HepG2 (cell line): Measurements from ENCODE around the gene DNAH8. TPM values are rescaled to one million over a fixed set of nuclear protein-coding genes. Genes with fewer than 3 reads are reported as not detected.

Experiments
- ATAC-seq: fragments of 200-7000 bp; cut with Tn5 transposase; 3 replicates; pipeline ENCODE4 v1.9.1; 2020; ENCODE audit warnings: mild to moderate bottlenecking, moderate library complexity
- BruUV-seq: library from RNA; stranded (reverse); fragments of 400-500 nt; replicated peaks from 2 replicates; lab custom pipeline; 2021; lab: Mats Ljungman, UMichigan
- CTCF ChIA-PET: fragments of 300-600 bp; formaldehyde crosslinking; extraction: SDS; loops from one replicate; lab custom pipeline; 2021; ENCODE audit warnings: low total read pairs, inconsistent platforms, low intra/inter-chr PET ratio; lab: Yijun Ruan, JAX
- POLR2A ChIA-PET: fragments of 350-600 bp; sonication (Branson Sonifier 250); formaldehyde crosslinking; loops from one replicate; lab custom pipeline; 2020; ENCODE audit warnings: antibody characterized with exemption, inconsistent platforms; lab: Yijun Ruan, JAX
- DNase-seq: peaks from one replicate; pipeline ENCODE4 v3.0.0-alpha.2; 2015; ENCODE audit warnings: low spot score
- FAIRE-seq: peaks from 3 replicates; lab custom pipeline; 2011; peaks lifted over from hg19 to GRCh38; lab: Jason Lieb, UNC
- H2AFZ ChIP-seq: one replicate; pipeline ENCODE4 v1.6.1; 2011; ENCODE audit warnings: low read length, inconsistent platforms
- H3K27ac ChIP-seq: fragments of 300-600 bp; 3 replicates; pipeline ENCODE4 v1.8.0; 2011; ENCODE audit warnings: mixed run types, mild to moderate bottlenecking, mixed read lengths, low read length, inconsistent platforms; ENCODE audit not compliant: insufficient read depth; ENCODE audit errors: extremely low read length
- H3K27me3 ChIP-seq, 2 experiments: fragments of 200-600 bp in 1 of 2; 2 replicates in 1 of 2; 3 replicates in 1 of 2; pipeline versions ENCODE4 v1.6.0 to v1.8.0; 2011; ENCODE audit warnings: low read length in 2 of 2, mild to moderate bottlenecking in 2 of 2, moderate library complexity in 2 of 2, inconsistent platforms in 1 of 2; ENCODE audit not compliant: insufficient read depth in 2 of 2, control insufficient read depth in 1 of 2
- H3K36me3 ChIP-seq, 2 experiments: fragments of 200-600 bp in 1 of 2; replicated peaks in 1 of 2; 2 replicates in 1 of 2; 3 replicates in 1 of 2; pipeline versions ENCODE4 v1.5.1 to v1.8.0; 2011; ENCODE audit warnings: low read length in 2 of 2, inconsistent platforms in 1 of 2; ENCODE audit not compliant: insufficient read depth in 2 of 2, control insufficient read depth in 1 of 2
- H3K4me1 ChIP-seq: 2 replicates; pipeline ENCODE4 v1.5.1; 2012; ENCODE audit warnings: low read length, inconsistent platforms; ENCODE audit not compliant: insufficient read depth
- H3K4me2 ChIP-seq: 2 replicates; pipeline ENCODE4 v1.6.0; 2011; ENCODE audit warnings: low read depth, low read length, inconsistent platforms
- H3K4me3 ChIP-seq, 3 experiments: fragments of 200-600 bp in 1 of 3; sonication (generic), shearing (Covaris generic) in 1 of 3; replicated peaks in 1 of 3; 2 replicates each; pipeline ENCODE4 v1.5.1; 2011 to 2016; ENCODE audit warnings: low read length in 3 of 3, inconsistent platforms in 2 of 3, low read depth in 2 of 3, mild to moderate bottlenecking in 2 of 3, control low read depth in 1 of 3, mixed read lengths in 1 of 3; ENCODE audit not compliant: insufficient read depth in 1 of 3
- H3K79me2 ChIP-seq: one replicate; pipeline ENCODE4 v1.6.1; 2011; ENCODE audit warnings: low read length, inconsistent platforms; ENCODE audit not compliant: insufficient read depth
- H3K9ac ChIP-seq: 2 replicates; pipeline ENCODE4 v1.6.0; 2011; ENCODE audit warnings: mild to moderate bottlenecking, low read depth, low read length, inconsistent platforms; ENCODE audit not compliant: insufficient read depth
- H3K9me3 ChIP-seq: 2 replicates; pipeline ENCODE4 v1.5.1; 2012; ENCODE audit warnings: mild to moderate bottlenecking, low read length
- H4K20me1 ChIP-seq: 2 replicates; pipeline ENCODE4 v1.6.0; 2011; ENCODE audit warnings: inconsistent platforms, mild to moderate bottlenecking, low read length, moderate library complexity; ENCODE audit not compliant: insufficient read depth
- FOSL2 ChIP-seq: sonication (generic); formaldehyde crosslinking; IDR thresholded peaks from 2 replicates; pipeline ENCODE4 v1.4.0; 2020; ENCODE audit warnings: missing genetic modification reagents
- KLF12 ChIP-seq: sonication (generic); formaldehyde crosslinking; IDR thresholded peaks from 2 replicates; pipeline ENCODE4 v1.4.0; 2020; ENCODE audit warnings: missing genetic modification reagents, borderline replicate concordance
- KMT2B ChIP-seq: IDR thresholded peaks from 2 replicates; pipeline ENCODE4 v1.6.1; 2016; ENCODE audit warnings: missing genetic modification reagents, missing compliant biosample characterization
- MYNN ChIP-seq: sonication (generic); formaldehyde crosslinking; IDR thresholded peaks from 2 replicates; pipeline ENCODE4 v1.4.0; 2020; ENCODE audit warnings: mild to moderate bottlenecking, low read depth, missing genetic modification reagents
- NAIF1 ChIP-seq: sonication (generic); formaldehyde crosslinking; IDR thresholded peaks from 2 replicates; pipeline ENCODE4 v1.5.0; 2020; ENCODE audit warnings: mild to moderate bottlenecking, missing genetic modification reagents, borderline replicate concordance
- NONO ChIP-seq, 2 experiments: fragments of 450-650 bp in 1 of 2; sonication (generic) in 1 of 2; formaldehyde crosslinking in 1 of 2; IDR thresholded peaks in 1 of 2; conservative IDR thresholded peaks in 1 of 2; 2 replicates each; pipeline versions ENCODE4 v1.6.1 to v1.8.0; 2017 to 2022; ENCODE audit warnings: mild to moderate bottlenecking in 1 of 2, missing genetic modification reagents in 1 of 2, moderate library complexity in 1 of 2
- NPAS2 ChIP-seq: sonication (generic); formaldehyde crosslinking; IDR thresholded peaks from 2 replicates; pipeline ENCODE4 v1.8.0; 2022; ENCODE audit warnings: mild to moderate bottlenecking, missing genetic modification reagents, borderline replicate concordance
- NR0B2 ChIP-seq: sonication (generic); formaldehyde crosslinking; IDR thresholded peaks from 2 replicates; pipeline ENCODE4 v1.4.0; 2020; ENCODE audit warnings: mild to moderate bottlenecking, missing genetic modification reagents
- PAF1 ChIP-seq: IDR thresholded peaks from 2 replicates; pipeline ENCODE4 v1.6.1; 2016; ENCODE audit warnings: missing genetic modification reagents, missing compliant biosample characterization
- SKI ChIP-seq: fragments of 450-650 bp; IDR thresholded peaks from one replicate; pipeline ENCODE4 v1.6.1; 2018; ENCODE audit warnings: mild to moderate bottlenecking; ENCODE audit not compliant: partially characterized antibody
- TCF7 ChIP-seq: sonication (generic); IDR thresholded peaks from 2 replicates; pipeline ENCODE4 v1.6.1; 2016; ENCODE audit warnings: antibody characterized with exemption, low read depth
- ZBTB38 ChIP-seq: sonication (generic); formaldehyde crosslinking; IDR thresholded peaks from 2 replicates; pipeline ENCODE4 v1.5.1; 2020; ENCODE audit warnings: mild to moderate bottlenecking, missing genetic modification reagents
- ZKSCAN1 ChIP-seq: fragments of 150-350 bp; IDR thresholded peaks from 2 replicates; pipeline ENCODE4 v1.6.1; 2014; ENCODE audit warnings: low read length
- ZNF44 ChIP-seq: sonication (generic); formaldehyde crosslinking; IDR thresholded peaks from 2 replicates; pipeline ENCODE4 v1.5.1; 2020; ENCODE audit warnings: mild to moderate bottlenecking, missing genetic modification reagents
- ZNF552 ChIP-seq: sonication (generic); formaldehyde crosslinking; IDR thresholded peaks from 2 replicates; pipeline ENCODE4 v1.9.0; 2022; ENCODE audit warnings: missing genetic modification reagents, mild to moderate bottlenecking, borderline replicate concordance
- ZNF562 ChIP-seq: sonication (generic); formaldehyde crosslinking; IDR thresholded peaks from 2 replicates; pipeline ENCODE4 v1.8.0; 2022; ENCODE audit warnings: missing genetic modification reagents, borderline replicate concordance
- WGBS: methylation state at CpG from one replicate; pipeline ENCODE4 v1.1.6; 2017; ENCODE audit warnings: low lambda C conversion rate; 5-methylcytosine and 5-hydroxymethylcytosine counted together
- in situ Hi-C: cut with HindIII; loops from 2 replicates; pipeline ENCODE4 v1.10.0; 2017; ENCODE audit warnings: low pct_unique_long_range_greater_than_20kb; ENCODE audit not compliant: extremely low pct_ligation_motif_present
- intact Hi-C: fragments of 100-400 bp; cut with micrococcal nuclease; formaldehyde crosslinking; loops from one replicate; pipeline ENCODE4 v1.10.0; 2022; ENCODE audit not compliant: unreplicated experiment
- polyA plus RNA-seq, 8 experiments: library from polyadenylated mRNA; depleted of rRNA in 3 of 8; stranded (reverse) in 7 of 8; unstranded in 1 of 8; fragments of >200 nt; fragmentation: Illumina TruSeq in 4 of 8; extraction: Trizol in 4 of 8; gene quantifications; 2 replicates each; pipeline versions ENCODE4 v1.2.1 to v1.2.3, GENCODE V29; 2011 to 2016; ENCODE audit warnings: low read depth in 4 of 8, missing spikeins in 1 of 8, mixed read lengths in 1 of 8; ENCODE audit not compliant: insufficient read depth in 1 of 8
- total RNA-seq, 5 experiments: library from RNA; depleted of rRNA; stranded (reverse); fragments of >200 nt; fragmentation: Illumina TruSeq; extraction: Trizol; gene quantifications; 2 replicates each; pipeline ENCODE4 v1.2.3, GENCODE V29; 2016; ENCODE audit warnings: low read depth in 1 of 5
- TF ChIP-seq, protein P1 (sequence below): sonication (generic); formaldehyde crosslinking; IDR thresholded peaks from 2 replicates; pipeline ENCODE4 v1.5.1; 2020; ENCODE audit warnings: mild to moderate bottlenecking, missing genetic modification reagents, borderline replicate concordance
- TF ChIP-seq, protein P2 (sequence below): sonication (generic); formaldehyde crosslinking; IDR thresholded peaks from 2 replicates; pipeline ENCODE4 v1.4.0; 2020; ENCODE audit warnings: missing genetic modification reagents, borderline replicate concordance
- TF ChIP-seq, protein P3 (sequence below): IDR thresholded peaks from 2 replicates; pipeline ENCODE4 v1.6.1; 2016; ENCODE audit warnings: missing compliant biosample characterization, missing genetic modification reagents, borderline replicate concordance

DNAH8 gene
- total and polyA plus RNA-seq, 2 of the 13 experiments (the other 11 are each of a cell fraction or from before 2014, with no cell fraction given): not detected

GRCh38 chr6:38782616-38783015 is 67.5 kb downstream of the DNAH8 start:
- CTCF ChIA-PET: no interaction called here
- Histone ChIP-seq H3K36me3 (no peaks in the 10 kb centered on the region), H3K4me1 (no peaks in the 10 kb centered on the region), H3K27me3 (peaks cover 0 to 2% of the 10 kb centered on the region in 2 experiments; a peak in 2 of 5 replicates), H3K4me3 (no peak overlapping the region), H3K79me2 (no peaks in the 10 kb centered on the region), H2AFZ (no peak overlapping the region), H3K27ac (no peak overlapping the region), H3K4me2 (no peak overlapping the region), H3K9ac (no peak overlapping the region), H4K20me1 (no peaks in the 10 kb centered on the region), H3K9me3 (no peaks in the 10 kb centered on the region)
- DNase-seq: no peak
- ATAC-seq: no peak
- FAIRE-seq: no peak
- 6% methylated on average over 2 of the region's 2 CpGs for WGBS
- POLR2A ChIA-PET: no interaction called here
- TF ChIP-seq KLF12 (no peak), KMT2B (CRISPR knock-in tag) (no peak), NPAS2 (CRISPR knock-in tag) (no peak), FOSL2 (no peak), ZKSCAN1 (no peak), ZNF562 (CRISPR knock-in tag) (no peak), ZNF44 (no peak), MYNN (CRISPR knock-in tag) (no peak), ZNF552 (CRISPR knock-in tag) (no peak), PAF1 (no peak), NAIF1 (CRISPR knock-in tag) (no peak), SKI (no peak), NONO (IDR thresholded peaks at IDR 0.05) (no peak), NONO (CRISPR knock-in tag; conservative IDR thresholded peaks at IDR 0.05) (no peak), TCF7 (no peak), ZBTB38 (CRISPR knock-in tag) (no peak), NR0B2 (CRISPR knock-in tag) (no peak)
- TF ChIP-seq, protein P1, sequence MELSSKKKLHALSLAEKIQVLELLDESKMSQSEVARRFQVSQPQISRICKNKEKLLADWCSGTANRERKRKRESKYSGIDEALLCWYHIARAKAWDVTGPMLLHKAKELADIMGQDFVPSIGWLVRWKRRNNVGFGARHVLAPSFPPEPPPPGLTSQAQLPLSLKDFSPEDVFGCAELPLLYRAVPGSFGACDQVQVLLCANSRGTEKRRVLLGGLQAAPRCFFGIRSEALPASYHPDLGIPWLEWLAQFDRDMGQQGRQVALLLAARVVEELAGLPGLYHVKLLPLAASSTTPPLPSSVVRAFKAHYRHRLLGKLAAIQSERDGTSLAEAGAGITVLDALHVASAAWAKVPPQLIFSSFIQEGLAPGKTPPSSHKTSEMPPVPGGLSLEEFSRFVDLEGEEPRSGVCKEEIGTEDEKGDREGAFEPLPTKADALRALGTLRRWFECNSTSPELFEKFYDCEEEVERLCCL (CRISPR knock-in tag): no peak
- TF ChIP-seq, protein P2, sequence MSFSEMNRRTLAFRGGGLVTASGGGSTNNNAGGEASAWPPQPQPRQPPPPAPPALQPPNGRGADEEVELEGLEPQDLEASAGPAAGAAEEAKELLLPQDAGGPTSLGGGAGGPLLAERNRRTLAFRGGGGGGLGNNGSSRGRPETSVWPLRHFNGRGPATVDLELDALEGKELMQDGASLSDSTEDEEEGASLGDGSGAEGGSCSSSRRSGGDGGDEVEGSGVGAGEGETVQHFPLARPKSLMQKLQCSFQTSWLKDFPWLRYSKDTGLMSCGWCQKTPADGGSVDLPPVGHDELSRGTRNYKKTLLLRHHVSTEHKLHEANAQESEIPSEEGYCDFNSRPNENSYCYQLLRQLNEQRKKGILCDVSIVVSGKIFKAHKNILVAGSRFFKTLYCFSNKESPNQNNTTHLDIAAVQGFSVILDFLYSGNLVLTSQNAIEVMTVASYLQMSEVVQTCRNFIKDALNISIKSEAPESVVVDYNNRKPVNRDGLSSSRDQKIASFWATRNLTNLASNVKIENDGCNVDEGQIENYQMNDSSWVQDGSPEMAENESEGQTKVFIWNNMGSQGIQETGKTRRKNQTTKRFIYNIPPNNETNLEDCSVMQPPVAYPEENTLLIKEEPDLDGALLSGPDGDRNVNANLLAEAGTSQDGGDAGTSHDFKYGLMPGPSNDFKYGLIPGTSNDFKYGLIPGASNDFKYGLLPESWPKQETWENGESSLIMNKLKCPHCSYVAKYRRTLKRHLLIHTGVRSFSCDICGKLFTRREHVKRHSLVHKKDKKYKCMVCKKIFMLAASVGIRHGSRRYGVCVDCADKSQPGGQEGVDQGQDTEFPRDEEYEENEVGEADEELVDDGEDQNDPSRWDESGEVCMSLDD: no peak
- TF ChIP-seq, protein P3, sequence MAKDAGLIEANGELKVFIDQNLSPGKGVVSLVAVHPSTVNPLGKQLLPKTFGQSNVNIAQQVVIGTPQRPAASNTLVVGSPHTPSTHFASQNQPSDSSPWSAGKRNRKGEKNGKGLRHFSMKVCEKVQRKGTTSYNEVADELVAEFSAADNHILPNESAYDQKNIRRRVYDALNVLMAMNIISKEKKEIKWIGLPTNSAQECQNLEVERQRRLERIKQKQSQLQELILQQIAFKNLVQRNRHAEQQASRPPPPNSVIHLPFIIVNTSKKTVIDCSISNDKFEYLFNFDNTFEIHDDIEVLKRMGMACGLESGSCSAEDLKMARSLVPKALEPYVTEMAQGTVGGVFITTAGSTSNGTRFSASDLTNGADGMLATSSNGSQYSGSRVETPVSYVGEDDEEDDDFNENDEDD (CRISPR knock-in tag): no peak
- in situ Hi-C loops (no loop called here), intact Hi-C loops (no loop called here)
- BruUV-seq: no TSS peak
